Activated naive CD8-positive, alpha-beta T cell treated with anti-CD3 and anti-CD28 coated beads for 36 hours (primary cell): Measurements from ENCODE around the gene RXRA. TPM values are rescaled to one million over a fixed set of nuclear protein-coding genes. Genes with fewer than 3 reads are reported as not detected.

Source experiments
- DNase-seq: peaks from one replicate; pipeline ENCODE4 v3.0.0; 2021
- H3K27ac Mint-ChIP-seq: one replicate; pipeline ENCODE4 v1.8.0; 2022; ENCODE audit warnings: mild to moderate bottlenecking, moderate library complexity, mixed read lengths
- H3K27me3 Mint-ChIP-seq: one replicate; pipeline ENCODE4 v1.8.0; 2022; ENCODE audit warnings: mild to moderate bottlenecking, mixed read lengths
- H3K36me3 Mint-ChIP-seq: one replicate; pipeline ENCODE4 v1.8.0; 2021; ENCODE audit warnings: mild to moderate bottlenecking, mixed read lengths
- H3K4me1 Mint-ChIP-seq: one replicate; pipeline ENCODE4 v1.8.0; 2021; ENCODE audit warnings: mixed read lengths
- H3K4me3 Mint-ChIP-seq: one replicate; pipeline ENCODE4 v1.8.0; 2022; ENCODE audit warnings: mild to moderate bottlenecking, moderate library complexity, mixed read lengths
- H3K9me3 Mint-ChIP-seq: one replicate; pipeline ENCODE4 v1.8.0; 2022; ENCODE audit warnings: mixed read lengths
- total RNA-seq, 2 experiments: library from RNA; stranded (reverse); gene quantifications; one replicate each; pipeline ENCODE4 v1.2.3, GENCODE V29; 2021

The RXRA gene
- total RNA-seq, 2 experiments from 2014 or later = 11.0 to 11.4 TPM

DNA sequence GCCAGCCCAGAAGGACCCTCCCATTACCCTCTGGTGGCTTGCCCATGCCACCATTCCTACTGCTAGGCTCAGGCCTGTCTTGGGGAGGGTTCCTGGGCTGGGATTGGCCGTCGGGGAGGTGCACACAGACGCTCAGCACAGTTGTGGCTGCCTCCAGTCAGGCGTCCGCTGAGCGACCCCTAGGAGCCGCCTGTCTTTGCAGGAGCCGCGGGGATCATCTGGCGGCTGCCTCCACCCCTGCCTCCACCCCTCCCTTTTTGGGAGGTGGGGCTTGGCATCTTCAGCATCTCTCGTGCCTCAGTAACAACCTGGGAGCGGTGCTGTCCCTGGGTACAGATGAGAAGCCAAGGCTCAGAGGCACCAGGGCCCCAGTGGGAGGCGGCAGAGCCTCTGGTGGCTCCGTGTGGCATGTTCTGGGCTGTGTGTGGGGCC is 39.6 kb downstream of the RXRA start:
- Mint-ChIP-seq H3K4me1 (no peaks in the 10 kb centered on the region), H3K4me3 (no peak overlapping the region), H3K9me3 (no peaks in the 10 kb centered on the region), H3K27ac (no peak overlapping the region), H3K36me3 (no peaks in the 10 kb centered on the region), H3K27me3 (no peaks in the 10 kb centered on the region)
- DNase-seq = no peak

DNA sequence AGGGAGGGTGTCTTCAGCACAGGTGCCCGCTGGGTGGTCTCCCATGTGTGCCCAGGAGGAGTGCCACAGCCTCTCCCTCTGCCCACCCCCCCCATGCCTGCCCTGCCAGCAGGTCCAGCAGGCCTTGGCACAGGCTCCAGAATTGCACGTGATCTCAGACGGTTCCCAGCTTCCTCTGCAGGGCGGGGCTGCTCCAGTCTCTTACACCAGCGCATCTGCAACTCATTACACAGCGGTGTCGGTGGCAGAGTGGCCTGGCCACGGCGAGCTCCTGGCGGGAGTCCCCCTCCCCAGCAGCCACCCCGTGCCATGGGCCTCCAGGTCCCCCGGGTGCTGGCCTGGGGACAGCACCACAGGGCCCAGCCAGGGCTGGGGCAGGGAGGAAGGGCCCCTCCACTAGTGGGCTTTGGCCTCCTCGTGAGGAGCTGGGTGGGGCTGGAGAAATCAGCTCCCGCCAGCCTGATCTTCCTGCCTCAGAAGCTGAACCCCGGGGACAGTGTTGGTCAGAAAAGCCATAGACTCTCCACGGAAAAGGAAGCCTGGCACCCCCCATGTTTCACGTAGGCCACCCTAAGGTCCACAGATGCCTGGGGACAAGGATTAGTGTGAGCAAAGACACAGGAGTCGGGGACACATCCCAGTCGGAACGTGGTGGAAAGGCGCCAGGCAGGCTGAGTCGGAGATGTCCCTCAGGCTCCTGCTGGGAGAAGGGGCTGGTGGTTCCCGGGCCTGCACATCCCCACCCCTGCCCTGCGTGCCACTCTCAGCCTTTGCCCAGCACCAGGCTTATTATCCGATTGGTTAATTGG is 40.2 kb downstream of the RXRA start:
- no peak overlapping the region for H3K4me3 Mint-ChIP-seq
- H3K27me3 Mint-ChIP-seq = no peaks in the 10 kb centered on the region
- DNase-seq = no peak
- H3K36me3 Mint-ChIP-seq = no peaks in the 10 kb centered on the region
- no peak overlapping the region for H3K27ac Mint-ChIP-seq
- no peaks in the 10 kb centered on the region for H3K9me3 Mint-ChIP-seq
- no peaks in the 10 kb centered on the region for H3K4me1 Mint-ChIP-seq

DNA sequence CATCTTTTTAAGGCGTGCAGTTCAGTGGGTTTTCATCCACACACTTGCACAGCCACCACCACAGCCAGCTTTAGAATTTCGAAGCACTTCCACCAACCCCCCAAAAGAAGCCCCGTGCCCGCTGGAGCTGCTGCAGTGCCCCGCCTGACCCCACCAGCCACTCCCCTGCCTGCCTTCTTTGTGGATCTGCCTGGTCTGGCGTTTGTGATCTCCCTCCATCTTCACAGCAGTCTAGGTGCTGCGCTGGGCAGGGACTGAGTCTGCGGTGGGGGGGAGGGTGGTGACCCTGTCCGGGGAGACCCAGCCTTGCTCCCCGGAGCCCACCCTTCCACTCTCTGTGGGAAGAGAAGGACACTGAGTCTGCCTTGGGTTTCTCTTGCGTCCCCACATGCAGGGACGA is 40.8 kb downstream of the RXRA start:
- no peaks in the 10 kb centered on the region for H3K9me3 Mint-ChIP-seq
- no peak overlapping the region for H3K4me3 Mint-ChIP-seq
- no peak overlapping the region for H3K27ac Mint-ChIP-seq
- DNase-seq = no peak
- H3K36me3 Mint-ChIP-seq = no peaks in the 10 kb centered on the region
- H3K27me3 Mint-ChIP-seq = no peaks in the 10 kb centered on the region
- no peaks in the 10 kb centered on the region for H3K4me1 Mint-ChIP-seq

DNA sequence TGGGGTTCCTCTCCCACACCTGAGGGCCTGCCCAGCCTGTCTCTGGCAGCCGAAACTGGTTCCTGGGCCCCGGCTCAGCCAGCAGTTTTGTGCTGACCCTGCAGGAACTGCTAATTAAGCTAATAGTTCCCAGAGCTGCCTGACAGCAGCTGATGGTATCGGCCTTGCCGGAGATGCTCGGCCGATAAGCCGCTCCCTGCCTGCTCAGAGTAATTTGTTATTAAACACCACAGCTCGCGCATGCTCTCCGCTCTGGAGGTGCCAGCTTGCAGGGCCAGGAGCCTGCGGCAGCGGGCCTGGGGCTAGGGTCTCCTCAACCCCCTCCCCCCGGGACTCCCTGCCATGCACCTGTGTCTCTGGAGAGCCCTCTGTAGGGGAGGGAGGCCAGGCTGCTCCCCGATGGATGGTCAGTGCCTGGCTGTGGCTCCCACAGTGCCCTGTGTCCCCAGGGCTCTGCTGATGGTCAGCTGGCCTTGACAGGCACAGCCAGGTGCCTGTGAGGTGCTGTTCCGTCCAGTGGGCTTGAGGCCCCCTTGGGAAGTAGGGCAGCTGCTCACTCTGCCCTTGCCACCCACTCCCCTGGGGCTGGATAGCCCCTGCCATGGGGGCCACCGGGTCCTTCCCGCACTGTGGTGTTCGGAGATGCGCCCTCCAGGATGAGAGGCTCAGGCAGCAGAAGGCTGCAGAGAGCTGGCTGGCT is 41.7 kb downstream of the RXRA start:
- H3K4me1 Mint-ChIP-seq = no peaks in the 10 kb centered on the region
- no peak overlapping the region for H3K27ac Mint-ChIP-seq
- no peaks in the 10 kb centered on the region for H3K36me3 Mint-ChIP-seq
- no peaks in the 10 kb centered on the region for H3K9me3 Mint-ChIP-seq
- DNase-seq = no peak
- H3K27me3 Mint-ChIP-seq = no peaks in the 10 kb centered on the region
- no peak overlapping the region for H3K4me3 Mint-ChIP-seq

DNA sequence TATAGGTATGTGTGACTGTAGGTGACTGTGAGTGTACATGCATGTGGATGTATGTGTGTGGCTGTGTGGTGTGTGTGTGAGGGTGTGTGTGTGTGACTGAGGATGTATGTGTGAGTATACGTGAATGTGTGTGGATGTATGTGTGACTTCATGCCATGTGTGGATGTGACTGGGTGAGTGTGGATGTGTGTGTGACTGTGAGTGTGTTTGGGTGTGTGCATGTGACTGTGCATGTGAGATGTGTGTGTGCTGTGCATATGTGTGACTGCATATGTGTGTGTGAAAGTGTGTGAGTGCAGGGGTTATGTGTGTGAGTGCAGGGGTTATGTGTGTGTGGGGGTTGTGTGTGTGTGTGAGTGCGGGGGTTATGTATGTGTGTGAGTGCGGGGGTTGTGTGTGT is 42.3 kb downstream of the RXRA start:
- no peak for DNase-seq
- Mint-ChIP-seq H3K27me3 (no peaks in the 10 kb centered on the region), H3K9me3 (no peaks in the 10 kb centered on the region), H3K4me3 (no peak overlapping the region), H3K4me1 (no peaks in the 10 kb centered on the region), H3K27ac (no peak overlapping the region), H3K36me3 (no peaks in the 10 kb centered on the region)

DNA sequence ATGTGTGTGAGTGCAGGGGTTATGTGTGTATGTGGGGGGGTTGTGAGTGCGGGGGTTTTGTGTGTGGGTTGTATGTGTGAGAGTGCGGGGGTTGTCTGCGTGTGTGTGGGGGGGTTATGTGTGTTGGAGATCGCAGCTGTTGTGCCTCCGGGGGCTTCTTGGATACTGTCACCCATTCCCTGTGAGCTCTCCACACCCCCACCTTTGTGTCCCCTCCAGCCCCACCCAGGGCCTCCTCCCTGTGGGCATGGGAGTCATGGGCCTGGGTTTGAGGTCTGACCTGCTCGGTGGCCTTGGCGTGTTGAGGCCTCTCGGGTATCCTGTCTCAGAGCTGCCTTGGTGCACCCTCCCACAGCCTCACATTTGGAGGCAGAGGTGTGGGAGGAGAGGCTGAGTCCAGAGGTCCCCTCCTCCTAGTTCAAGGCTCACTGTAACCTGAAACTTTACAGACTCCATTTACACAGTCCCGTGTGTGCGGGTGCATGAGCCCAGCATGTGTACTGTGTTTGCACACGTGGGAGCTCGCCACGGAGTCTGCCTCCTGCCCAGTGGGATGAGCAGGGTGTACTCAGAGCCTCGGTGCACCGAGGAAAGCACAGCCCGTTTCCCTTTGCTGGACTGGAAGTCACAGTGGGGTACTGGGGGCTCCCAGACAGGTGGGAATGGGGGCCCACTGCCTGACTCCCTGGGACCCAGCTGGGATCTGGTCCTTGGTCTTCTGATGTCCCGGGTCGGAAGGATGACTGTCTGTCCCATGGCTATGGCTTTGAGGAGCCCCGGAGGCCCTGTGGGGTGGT is 43.4 kb downstream of the RXRA start:
- Mint-ChIP-seq H3K9me3 (no peaks in the 10 kb centered on the region), H3K4me3 (no peak overlapping the region), H3K27me3 (no peaks in the 10 kb centered on the region), H3K4me1 (no peaks in the 10 kb centered on the region), H3K27ac (no peak overlapping the region), H3K36me3 (no peaks in the 10 kb centered on the region)
- DNase-seq = no peak

DNA sequence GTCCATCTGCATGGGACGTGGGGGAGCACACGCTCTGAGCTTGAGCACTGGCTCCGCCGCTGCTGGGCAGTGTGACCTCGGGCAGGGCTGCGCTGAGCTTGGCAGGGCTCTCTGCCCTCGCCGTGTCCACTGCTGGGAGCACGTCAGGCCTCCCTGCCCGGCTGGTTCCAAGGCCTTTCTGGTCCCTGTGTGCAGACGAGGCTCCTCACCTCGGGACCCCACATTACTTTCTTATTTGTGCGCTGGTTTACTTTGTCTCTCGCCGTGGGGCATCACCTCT is 43.9 kb downstream of the RXRA start:
- no peaks in the 10 kb centered on the region for H3K27me3 Mint-ChIP-seq
- H3K36me3 Mint-ChIP-seq = no peaks in the 10 kb centered on the region
- DNase-seq = no peak

DNA sequence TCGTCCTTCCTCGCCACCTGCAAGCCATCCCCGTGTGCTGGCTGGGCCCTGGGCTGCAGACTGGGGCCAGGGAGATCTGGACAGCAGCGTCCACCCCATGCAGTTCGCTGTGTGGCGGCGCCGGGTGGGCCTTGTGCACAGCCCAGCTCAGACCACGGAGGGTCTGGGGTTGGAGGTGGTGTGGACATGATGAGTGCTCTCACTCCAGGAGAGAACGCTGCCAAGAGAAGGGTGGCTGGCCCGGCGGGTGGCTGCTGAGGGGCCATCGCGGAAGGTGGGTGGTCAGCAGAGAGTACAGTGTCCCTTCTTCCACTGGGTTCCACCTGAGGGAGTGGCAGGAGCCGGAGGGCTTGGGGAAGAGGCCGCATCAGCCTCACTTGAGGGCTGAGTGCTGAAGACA is 44.4 kb downstream of the RXRA start:
- no peak overlapping the region for H3K4me3 Mint-ChIP-seq
- H3K36me3 Mint-ChIP-seq = no peaks in the 10 kb centered on the region
- no peaks in the 10 kb centered on the region for H3K4me1 Mint-ChIP-seq
- no peak overlapping the region for H3K27ac Mint-ChIP-seq
- H3K27me3 Mint-ChIP-seq = no peaks in the 10 kb centered on the region
- H3K9me3 Mint-ChIP-seq = no peaks in the 10 kb centered on the region
- no peak for DNase-seq

More for the DNA sequence above, 43.9 kb downstream of the RXRA start:
- H3K4me1 Mint-ChIP-seq = no peaks in the 10 kb centered on the region
- no peak overlapping the region for H3K27ac Mint-ChIP-seq
- H3K4me3 Mint-ChIP-seq = no peak overlapping the region
- no peaks in the 10 kb centered on the region for H3K9me3 Mint-ChIP-seq

DNA sequence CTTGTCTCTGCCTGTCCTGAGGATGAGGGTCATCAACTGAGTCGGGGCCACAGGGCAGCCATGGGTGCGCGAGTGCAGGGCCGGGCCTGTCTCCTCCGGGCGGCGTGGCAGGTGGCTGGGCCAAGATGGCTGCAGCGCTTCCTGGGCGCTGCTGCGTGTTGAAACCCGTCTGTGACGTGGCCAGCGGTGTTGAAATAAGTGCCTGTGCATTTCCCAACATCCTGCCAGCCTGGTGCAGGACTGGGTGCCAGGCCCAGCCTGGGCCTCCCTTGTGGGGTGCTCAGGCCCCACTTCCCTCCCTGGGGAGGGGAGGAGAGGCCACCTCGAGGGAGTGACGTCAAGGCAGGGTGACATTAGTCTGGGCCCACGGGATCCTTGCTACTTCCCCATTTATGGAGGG is 45.5 kb downstream of the RXRA start:
- Mint-ChIP-seq H3K27ac (no peak overlapping the region), H3K4me3 (no peak overlapping the region), H3K4me1 (peaks cover 3% of the 10 kb centered on the region), H3K27me3 (no peaks in the 10 kb centered on the region), H3K36me3 (no peaks in the 10 kb centered on the region), H3K9me3 (no peaks in the 10 kb centered on the region)
- DNase-seq = no peak

DNA sequence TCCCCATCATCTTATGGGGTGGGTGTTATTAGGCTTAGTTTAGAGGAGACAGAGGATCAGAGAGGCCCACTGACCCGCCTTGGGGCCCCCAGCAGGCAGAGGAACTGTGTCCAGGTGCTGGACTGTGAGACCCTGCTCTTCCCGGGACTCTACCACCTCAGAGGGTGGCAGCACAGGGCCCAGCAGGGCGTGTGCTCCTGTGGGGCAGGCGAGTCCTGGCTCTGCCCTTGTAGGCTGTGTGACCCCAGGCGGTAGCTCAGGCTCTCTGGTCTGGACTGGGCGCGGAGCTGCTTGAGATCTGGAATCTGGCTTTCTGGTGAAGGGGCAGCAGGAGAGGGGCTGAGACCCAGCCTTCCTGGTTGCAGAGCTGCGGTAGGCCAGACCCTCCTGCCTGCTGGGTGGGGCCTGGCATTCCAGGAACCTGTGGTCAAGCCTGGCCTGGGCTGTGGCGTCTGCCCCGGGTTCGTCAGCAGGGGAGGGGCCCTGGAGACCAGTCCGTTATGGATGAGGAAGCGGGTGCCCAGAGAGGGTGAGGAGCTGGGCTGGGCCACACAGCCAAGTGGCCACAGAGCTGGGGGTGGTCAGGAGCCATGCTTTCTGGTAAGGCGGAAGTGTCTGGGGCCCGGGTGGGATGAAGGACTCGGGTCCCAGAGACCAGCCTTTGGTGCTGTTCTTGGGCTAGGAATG is 46.5 kb downstream of the RXRA start:
- no peak overlapping the region for H3K4me3 Mint-ChIP-seq
- no peaks in the 10 kb centered on the region for H3K9me3 Mint-ChIP-seq
- no peak for DNase-seq
- H3K4me1 Mint-ChIP-seq = peaks cover 3% of the 10 kb centered on the region
- no peak overlapping the region for H3K27ac Mint-ChIP-seq
- no peaks in the 10 kb centered on the region for H3K27me3 Mint-ChIP-seq
- no peaks in the 10 kb centered on the region for H3K36me3 Mint-ChIP-seq

DNA sequence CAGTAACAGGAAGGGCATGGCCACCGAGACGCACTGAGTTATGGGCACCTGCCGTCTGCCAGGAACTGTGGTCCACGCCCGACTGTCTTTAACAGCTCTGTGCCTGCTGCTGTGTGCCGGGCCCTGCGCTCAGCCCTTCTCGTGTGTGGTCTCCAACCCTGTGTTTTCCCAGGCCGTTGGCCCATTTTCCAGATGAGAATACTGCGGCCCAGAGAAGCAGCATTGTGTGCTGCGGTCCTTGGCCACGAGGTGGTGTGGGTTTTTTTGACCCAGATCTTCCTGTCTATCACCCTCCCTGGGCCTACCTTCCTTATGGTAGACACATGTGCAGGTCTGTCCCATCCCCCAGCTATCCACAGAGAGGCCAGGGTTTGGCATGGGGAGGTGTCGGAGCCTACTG is 47.0 kb downstream of the RXRA start:
- H3K36me3 Mint-ChIP-seq = no peaks in the 10 kb centered on the region
- DNase-seq = no peak
- no peak overlapping the region for H3K4me3 Mint-ChIP-seq
- peaks cover 3% of the 10 kb centered on the region for H3K4me1 Mint-ChIP-seq
- H3K27ac Mint-ChIP-seq = no peak overlapping the region
- H3K27me3 Mint-ChIP-seq = no peaks in the 10 kb centered on the region
- H3K9me3 Mint-ChIP-seq = no peaks in the 10 kb centered on the region

DNA sequence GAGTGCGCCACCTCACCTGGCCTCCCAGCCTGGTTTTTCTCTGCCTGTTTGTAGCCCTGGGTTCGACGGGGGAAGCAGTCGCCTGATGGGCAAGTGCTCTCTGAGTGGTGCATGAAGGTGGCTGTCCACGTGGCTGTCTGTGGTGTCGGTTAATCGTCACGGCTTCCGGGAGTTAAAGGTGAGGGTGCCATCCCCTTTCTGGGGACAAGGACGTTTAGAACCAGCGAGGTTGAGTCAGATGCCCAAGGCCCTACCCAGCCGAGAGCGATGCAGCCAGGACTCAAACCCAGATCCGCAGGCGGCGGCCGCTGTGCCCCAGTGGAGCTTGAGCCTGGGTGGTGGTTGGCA is 47.7 kb downstream of the RXRA start:
- no peak overlapping the region for H3K4me3 Mint-ChIP-seq
- DNase-seq = no peak
- H3K9me3 Mint-ChIP-seq = no peaks in the 10 kb centered on the region
- no peak overlapping the region for H3K27ac Mint-ChIP-seq
- no peaks in the 10 kb centered on the region for H3K36me3 Mint-ChIP-seq
- H3K4me1 Mint-ChIP-seq = peaks cover 3% of the 10 kb centered on the region
- no peaks in the 10 kb centered on the region for H3K27me3 Mint-ChIP-seq

DNA sequence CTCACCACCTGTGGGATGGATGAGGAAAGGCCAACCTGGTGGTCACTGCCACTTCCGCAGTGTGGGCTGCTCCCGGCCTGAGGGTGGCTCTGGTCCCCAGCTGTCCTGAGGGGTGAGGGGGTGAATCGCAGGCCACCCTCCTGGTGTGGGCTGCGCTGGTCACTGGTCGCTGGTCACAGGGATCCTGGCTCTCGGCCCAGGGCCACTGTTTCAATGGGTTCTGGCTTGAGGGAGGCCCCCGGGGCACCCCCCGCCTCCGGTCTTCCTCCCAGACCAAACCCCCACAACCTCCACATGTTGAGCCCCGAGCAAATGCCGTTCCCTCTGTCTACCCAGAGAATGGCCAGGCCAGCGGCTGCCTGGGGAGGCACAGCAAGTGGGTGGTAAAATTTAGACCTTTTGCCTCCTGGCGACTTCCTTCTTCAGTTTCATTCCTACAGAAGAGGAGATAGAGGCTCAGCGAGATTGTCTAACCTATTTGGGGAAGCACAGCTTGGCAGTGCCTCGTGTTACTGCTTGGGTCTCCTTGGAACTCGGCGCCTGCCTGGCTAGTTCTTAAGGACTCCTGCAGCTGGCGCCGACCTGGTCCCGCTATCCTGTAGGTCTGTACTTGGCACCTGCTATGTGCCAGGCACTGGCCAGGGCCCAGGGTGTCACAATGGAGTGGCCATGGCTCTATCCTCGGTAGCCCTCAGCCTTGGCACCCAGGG is 48.2 kb downstream of the RXRA start:
- Mint-ChIP-seq H3K9me3 (no peaks in the 10 kb centered on the region), H3K36me3 (no peaks in the 10 kb centered on the region), H3K4me3 (no peak overlapping the region), H3K27me3 (no peaks in the 10 kb centered on the region), H3K4me1 (peaks cover 3% of the 10 kb centered on the region), H3K27ac (no peak overlapping the region)
- no peak for DNase-seq

DNA sequence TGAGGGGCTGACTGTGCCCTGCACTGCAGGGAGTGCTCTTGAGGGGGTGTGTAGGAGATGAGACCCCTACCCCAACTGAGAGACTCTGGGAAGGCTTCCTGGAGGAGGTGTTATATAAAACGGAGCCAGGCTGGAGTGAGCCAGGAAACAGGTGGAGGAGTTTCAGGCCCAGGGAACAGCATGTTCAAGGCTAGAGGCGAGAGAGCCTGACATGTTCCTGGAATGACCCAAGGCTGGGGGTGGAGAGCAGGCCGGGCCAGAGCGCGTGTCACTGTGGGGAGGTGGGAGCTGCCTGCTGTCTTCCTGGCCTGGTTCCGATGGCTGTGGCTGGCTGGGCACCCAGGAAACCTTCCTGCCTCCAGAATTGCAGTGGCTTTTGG is 48.7 kb downstream of the RXRA start:
- Mint-ChIP-seq H3K36me3 (no peaks in the 10 kb centered on the region), H3K27me3 (no peaks in the 10 kb centered on the region), H3K27ac (no peak overlapping the region), H3K9me3 (no peaks in the 10 kb centered on the region), H3K4me3 (no peak overlapping the region), H3K4me1 (peaks cover 3% of the 10 kb centered on the region)
- DNase-seq = no peak
